Measurements from ENCODE around the gene PGK2. TPM values are rescaled to one million over a fixed set of nuclear protein-coding genes. Genes with fewer than 3 reads are reported as not detected.

Gene PGK2
- total RNA-seq, 1 donor from 2014 or later, result not detected

DNA sequence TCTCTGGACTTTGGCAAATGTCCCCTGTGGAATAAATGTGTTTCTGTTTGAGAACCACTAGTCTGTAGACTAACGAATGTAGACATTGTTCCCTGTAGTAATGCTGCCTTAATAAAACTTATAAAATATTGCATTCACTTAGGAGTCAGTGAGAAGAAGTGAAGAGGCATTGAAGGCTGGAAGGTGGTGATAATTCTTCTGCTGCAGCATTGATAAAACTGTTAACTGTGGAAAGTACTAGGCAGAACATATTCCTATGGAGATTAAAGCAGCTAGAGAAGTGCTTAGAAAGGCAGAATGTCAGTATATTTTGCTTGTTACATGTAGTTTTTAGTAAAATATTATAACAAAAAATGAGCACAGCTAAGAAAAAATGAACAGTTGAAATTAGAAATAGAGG, 4.8 kb downstream of the PGK2 start:
- intact Hi-C loops (cut with micrococcal nuclease), result no loop called here
- Mint-ChIP-seq H3K4me3 (no peak overlapping the region), H3K9me3 (no peaks in the 10 kb centered on the region), H3K27ac (no peak overlapping the region), H3K27me3 (ENCODE audit: insufficient read depth) (no peaks in the 10 kb centered on the region), H3K4me1 (ENCODE audit: low read depth) (no peaks in the 10 kb centered on the region), H3K36me3 (ENCODE audit: low read depth) (no peaks in the 10 kb centered on the region)
- DNase-seq (ENCODE audit: low spot score), result no peak

GRCh38 chr6:49776444-49776843, 10.6 kb downstream of the PGK2 start:
- Mint-ChIP-seq H3K4me3 (no peak overlapping the region), H3K36me3 (ENCODE audit: low read depth) (no peaks in the 10 kb centered on the region), H3K9me3 (no peaks in the 10 kb centered on the region), H3K27ac (no peak overlapping the region), H3K27me3 (ENCODE audit: insufficient read depth) (no peaks in the 10 kb centered on the region), H3K4me1 (ENCODE audit: low read depth) (no peaks in the 10 kb centered on the region)
- no peak for DNase-seq (ENCODE audit: low spot score)
- intact Hi-C loops (cut with micrococcal nuclease), result no loop called here

DNA sequence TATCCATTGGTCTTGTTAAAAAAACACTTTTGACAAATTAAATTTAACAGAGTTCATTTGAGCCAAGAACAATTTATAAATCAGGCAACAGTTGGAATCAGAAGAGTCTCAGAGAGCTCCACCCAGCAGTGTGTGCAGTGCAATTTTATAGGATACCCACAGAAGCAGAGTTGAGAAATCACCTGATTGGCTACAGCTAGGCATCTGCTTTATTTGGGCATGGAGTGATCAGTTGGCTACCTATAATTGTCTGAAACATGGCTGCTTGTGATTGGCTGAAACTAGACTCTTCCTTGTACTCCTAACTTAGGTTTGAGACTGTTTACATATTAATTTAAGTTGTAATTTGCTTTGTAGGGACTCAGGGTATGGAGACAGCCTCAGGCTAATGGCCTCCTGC, 12.0 kb downstream of the PGK2 start:
- H3K27me3 Mint-ChIP-seq (ENCODE audit: insufficient read depth), result no peaks in the 10 kb centered on the region

GRCh38 chr6:49772285-49772684, 14.8 kb downstream of the PGK2 start:
- H3K4me3 Mint-ChIP-seq, result no peak overlapping the region
- no peaks in the 10 kb centered on the region for H3K4me1 Mint-ChIP-seq (ENCODE audit: low read depth)
- H3K27me3 Mint-ChIP-seq (ENCODE audit: insufficient read depth), result no peaks in the 10 kb centered on the region
- DNase-seq (ENCODE audit: low spot score), result no peak
- intact Hi-C loops (cut with micrococcal nuclease), result no loop called here
- H3K36me3 Mint-ChIP-seq (ENCODE audit: low read depth), result no peaks in the 10 kb centered on the region
- no peak overlapping the region for H3K27ac Mint-ChIP-seq
- H3K9me3 Mint-ChIP-seq, result no peaks in the 10 kb centered on the region

More for the DNA sequence above, 12.0 kb downstream of the PGK2 start:
- intact Hi-C loops (cut with micrococcal nuclease), result no loop called here
- Mint-ChIP-seq H3K4me3 (no peak overlapping the region), H3K9me3 (no peaks in the 10 kb centered on the region), H3K4me1 (ENCODE audit: low read depth) (no peaks in the 10 kb centered on the region), H3K36me3 (ENCODE audit: low read depth) (no peaks in the 10 kb centered on the region), H3K27ac (no peak overlapping the region)
- no peak for DNase-seq (ENCODE audit: low spot score)

DNA sequence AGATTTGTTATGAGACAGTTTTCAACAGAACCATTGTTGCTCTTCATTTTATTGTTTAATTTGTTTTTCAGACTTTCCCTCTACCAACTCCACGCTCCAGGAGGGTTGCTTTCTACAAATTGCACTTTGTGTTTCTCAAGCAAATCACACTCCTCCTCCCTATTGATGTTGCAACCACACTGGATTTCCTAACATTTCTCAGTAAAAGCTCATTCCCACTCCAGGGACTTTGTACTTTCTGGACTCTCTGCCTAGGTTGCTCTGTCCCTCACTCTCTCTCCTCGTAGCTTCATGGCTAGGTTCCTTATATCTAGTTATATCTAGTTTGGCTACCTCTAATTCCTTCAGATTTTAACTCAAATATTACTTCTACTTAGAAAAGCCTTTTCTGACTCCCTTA, 20.3 kb downstream of the PGK2 start:
- H3K27me3 Mint-ChIP-seq (ENCODE audit: insufficient read depth), result no peaks in the 10 kb centered on the region
- DNase-seq (ENCODE audit: low spot score), result no peak
- H3K4me1 Mint-ChIP-seq (ENCODE audit: low read depth), result no peaks in the 10 kb centered on the region
- no peak overlapping the region for H3K27ac Mint-ChIP-seq
- no peaks in the 10 kb centered on the region for H3K9me3 Mint-ChIP-seq
- intact Hi-C loops (cut with micrococcal nuclease), result no loop called here
- no peak overlapping the region for H3K4me3 Mint-ChIP-seq
- no peaks in the 10 kb centered on the region for H3K36me3 Mint-ChIP-seq (ENCODE audit: low read depth)

- intact Hi-C loops (cut with micrococcal nuclease), result no loop called here
- no peaks in the 10 kb centered on the region for H3K36me3 Mint-ChIP-seq (ENCODE audit: low read depth)
- no peaks in the 10 kb centered on the region for H3K9me3 Mint-ChIP-seq
- no peak overlapping the region for H3K4me3 Mint-ChIP-seq
- no peaks in the 10 kb centered on the region for H3K4me1 Mint-ChIP-seq (ENCODE audit: low read depth)
- no peak overlapping the region for H3K27ac Mint-ChIP-seq
- H3K27me3 Mint-ChIP-seq (ENCODE audit: insufficient read depth), result no peaks in the 10 kb centered on the region
- DNase-seq (ENCODE audit: low spot score), result no peak
Measured at GRCh38 chr6:49764571-49765236, 22.4 kb downstream of the PGK2 start.

DNA sequence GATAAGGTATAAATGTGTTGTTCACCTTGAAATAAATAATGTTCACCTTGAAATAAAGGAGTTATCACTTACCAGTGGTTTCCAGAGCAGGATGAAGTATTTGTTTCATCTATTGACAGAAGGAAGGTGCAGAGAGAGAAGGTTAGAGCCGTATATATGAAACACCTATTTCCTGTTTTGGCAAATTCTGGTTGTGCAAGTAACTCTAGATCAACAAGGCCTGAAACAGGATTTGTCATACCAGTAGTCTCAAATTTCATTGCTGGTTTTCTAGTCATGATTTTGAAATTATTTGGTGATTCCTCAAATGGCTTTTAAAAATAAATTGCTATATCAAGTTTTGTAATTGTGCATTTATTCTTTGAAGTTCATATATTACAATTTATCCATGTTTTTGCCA, 42.8 kb downstream of the PGK2 start, which contains the start of gene CRISP3:
Gene CRISP3 (minus strand): TSS at position 130 of the 400 bp plus-strand sequence. CDS start 21 bp downstream, at position 109.
- H3K4me3 Mint-ChIP-seq, result no peak within 1 kb of the TSS
- H3K27me3 Mint-ChIP-seq (ENCODE audit: insufficient read depth), result no peaks in the 10 kb centered on the region
- intact Hi-C loops (cut with micrococcal nuclease), result no loop called here
- H3K9me3 Mint-ChIP-seq, result no peaks in the 10 kb centered on the region
- no peak for DNase-seq (ENCODE audit: low spot score)
- H3K4me1 Mint-ChIP-seq (ENCODE audit: low read depth), result no peaks in the 10 kb centered on the region
- no peaks in the 10 kb centered on the region for H3K36me3 Mint-ChIP-seq (ENCODE audit: low read depth)
- H3K27ac Mint-ChIP-seq, result no peak within 1 kb of the TSS

- H3K4me1 Mint-ChIP-seq (ENCODE audit: low read depth), result no peaks in the 10 kb centered on the region
- no peak for DNase-seq (ENCODE audit: low spot score)
- H3K9me3 Mint-ChIP-seq, result no peaks in the 10 kb centered on the region
- H3K36me3 Mint-ChIP-seq (ENCODE audit: low read depth), result no peaks in the 10 kb centered on the region
- no peak overlapping the region for H3K27ac Mint-ChIP-seq
- intact Hi-C loops (cut with micrococcal nuclease), result no loop called here
- H3K27me3 Mint-ChIP-seq (ENCODE audit: insufficient read depth), result no peaks in the 10 kb centered on the region
- no peak overlapping the region for H3K4me3 Mint-ChIP-seq
Measured at GRCh38 chr6:49743429-49743828, 43.7 kb downstream of the PGK2 start.

GRCh38 chr6:49739423-49739822, 47.7 kb downstream of the PGK2 start:
- Mint-ChIP-seq H3K9me3 (no peaks in the 10 kb centered on the region), H3K4me3 (no peak overlapping the region), H3K36me3 (ENCODE audit: low read depth) (no peaks in the 10 kb centered on the region), H3K27me3 (ENCODE audit: insufficient read depth) (peaks cover 2% of the 10 kb centered on the region), H3K27ac (no peak overlapping the region), H3K4me1 (ENCODE audit: low read depth) (no peaks in the 10 kb centered on the region)
- intact Hi-C loops (cut with micrococcal nuclease), result no loop called here
- no peak for DNase-seq (ENCODE audit: low spot score)

- Mint-ChIP-seq H3K27me3 (ENCODE audit: insufficient read depth) (peaks cover 2% of the 10 kb centered on the region), H3K27ac (no peak overlapping the region), H3K4me3 (no peak overlapping the region), H3K4me1 (ENCODE audit: low read depth) (no peaks in the 10 kb centered on the region), H3K9me3 (no peaks in the 10 kb centered on the region), H3K36me3 (ENCODE audit: low read depth) (no peaks in the 10 kb centered on the region)
- no peak for DNase-seq (ENCODE audit: low spot score)
- intact Hi-C loops (cut with micrococcal nuclease), result no loop called here
Measured at GRCh38 chr6:49736017-49736508, 51.0 kb downstream of the PGK2 start.

Other genes with a start within 250 kb of the PGK2 start
- not detected in 2 replicates for gene C6orf141, start 236.6 kb downstream of the PGK2 start, total RNA-seq
- not detected in 2 replicates for gene RHAG, start 150.4 kb downstream of the PGK2 start, total RNA-seq
- gene CRISP2, start 73.7 kb downstream of the PGK2 start, total RNA-seq, result not detected in 2 replicates
- not detected in 2 replicates for gene CRISP3, start 42.9 kb downstream of the PGK2 start, total RNA-seq
- not detected in 2 replicates for gene CRISP1, start 79.2 kb upstream of the PGK2 start, total RNA-seq
- not detected in 2 replicates for gene DEFB114, start 176.9 kb upstream of the PGK2 start, total RNA-seq
- gene DEFB113, start 182.3 kb upstream of the PGK2 start, total RNA-seq, result not detected in 2 replicates
- gene DEFB110, start 234.7 kb upstream of the PGK2 start, total RNA-seq, result not detected in 2 replicates

All from activated T-helper 1 cell treated with anti-CD3 and anti-CD28 coated beads, Interleukin-12 subunit alpha, Interleukin-12 subunit beta, Interleukin-2, Interleukin-4 antibody, amounts not matched to agents 30 ng/mL and 10 ng/mL and 1 ng/mL, durations not matched to agents 14 hours and 24 hours and 36 hours (primary cell).